HCT116 (cell line): ENCODE results near the gene DYDC2. TPM values are rescaled to one million over a fixed set of nuclear protein-coding genes. Genes with fewer than 3 reads are reported as not detected.

Experiments used
- ATAC-seq: fragments of 200-7000 bp; cut with Tn5 transposase; 2 replicates; pipeline ENCODE4 v1.9.1; 2020; ENCODE audit warnings: mild to moderate bottlenecking, moderate library complexity
- BruUV-seq: library from RNA; stranded (reverse); fragments of 400-500 nt; replicated peaks from 2 replicates; lab custom pipeline; 2021; lab: Mats Ljungman, UMichigan
- CTCF ChIA-PET: fragments of 300-600 bp; sonication (Branson Sonifier 250); formaldehyde crosslinking; loops from one replicate; lab custom pipeline; 2021; ENCODE audit warnings: antibody characterized with exemption; lab: Charles Lee
- POLR2A ChIA-PET: fragments of 300-600, 350-600 bp; sonication (Branson Sonifier 250); formaldehyde crosslinking; loops from one replicate; lab custom pipeline; 2021; ENCODE audit warnings: antibody characterized with exemption; lab: Charles Lee
- RAD21 ChIA-PET, 2 experiments: fragments of 300-600 bp; sonication (Branson Sonifier 250); formaldehyde crosslinking; loops; one replicate each; lab custom pipeline; 2023; ENCODE audit warnings: low total read pairs in 2 of 2; ENCODE audit not compliant: uncharacterized antibody in 2 of 2, unreplicated experiment in 2 of 2, low non-redundant PET in 1 of 2; lab: Charles Lee
- DNase-seq: peaks from one replicate; pipeline ENCODE4 v3.0.0-alpha.2; 2010; ENCODE audit warnings: low read depth, low spot score
- H2AFZ ChIP-seq: fragments of 200-600 bp; shearing (Covaris generic), sonication (generic); 2 replicates; pipeline ENCODE4 v1.6.1; 2017; ENCODE audit warnings: low read depth, mixed run types, mixed read lengths, antibody characterized with exemption, low read length; ENCODE audit not compliant: poor library complexity, severe bottlenecking
- H3K27ac ChIP-seq: 2 replicates; pipeline ENCODE4 v1.5.1; 2012; ENCODE audit warnings: low read depth, low read length
- H3K27me3 ChIP-seq: fragments of 200-600 bp; sonication (generic); 2 replicates; pipeline ENCODE4 v1.6.1; 2016; ENCODE audit warnings: mixed run types, low read length, mixed read lengths; ENCODE audit not compliant: insufficient read depth
- H3K36me3 ChIP-seq, 2 experiments: fragments of 200-500 bp in 1 of 2; fragments of 200-600 bp in 1 of 2; sonication (Bioruptor generic) in 1 of 2; sonication (generic) in 1 of 2; 2 replicates each; pipeline versions ENCODE4 v1.5.1 to v1.6.1; 2014 to 2016; ENCODE audit warnings: low read length in 2 of 2, inconsistent platforms in 1 of 2, mixed read lengths in 1 of 2, mixed run types in 1 of 2; ENCODE audit not compliant: insufficient read depth in 2 of 2, control insufficient read depth in 1 of 2
- H3K4me1 ChIP-seq, 2 experiments: fragments of 200-600 bp in 1 of 2; sonication (generic) in 1 of 2; 2 replicates each; pipeline versions ENCODE4 v1.5.1 to v1.6.1; 2012 to 2017; ENCODE audit warnings: low read length in 2 of 2, inconsistent platforms in 1 of 2, mild to moderate bottlenecking in 1 of 2, mixed read lengths in 1 of 2, mixed run types in 1 of 2, moderate library complexity in 1 of 2; ENCODE audit not compliant: insufficient read depth in 2 of 2, control insufficient read depth in 1 of 2
- H3K4me2 ChIP-seq: fragments of 200-600 bp; sonication (generic); 2 replicates; pipeline ENCODE4 v1.6.1; 2017; ENCODE audit warnings: mixed run types, low read length, mixed read lengths
- H3K4me3 ChIP-seq, 2 experiments: fragments of 200-600 bp in 1 of 2; sonication (generic) in 1 of 2; replicated peaks in 1 of 2; 2 replicates each; pipeline ENCODE4 v1.5.1; 2011 to 2016; ENCODE audit warnings: low read length in 2 of 2, control low read depth in 1 of 2, low read depth in 1 of 2, mild to moderate bottlenecking in 1 of 2, mixed read lengths in 1 of 2, mixed run types in 1 of 2
- H3K79me2 ChIP-seq: fragments of 200-600 bp; sonication (generic); 2 replicates; pipeline ENCODE4 v1.6.1; 2017; ENCODE audit warnings: mild to moderate bottlenecking, mixed run types, low read length, moderate library complexity, mixed read lengths; ENCODE audit not compliant: insufficient read depth
- H3K9ac ChIP-seq: fragments of 200-600 bp; sonication (generic); 2 replicates; pipeline ENCODE4 v1.6.1; 2016; ENCODE audit warnings: low read length, mixed read lengths
- H3K9me2 ChIP-seq: fragments of 200-600 bp; sonication (generic), shearing (Covaris generic); 2 replicates; pipeline ENCODE4 v1.6.1; 2017; ENCODE audit warnings: mixed run types, mild to moderate bottlenecking, moderate library complexity; ENCODE audit not compliant: insufficient read depth
- H3K9me3 ChIP-seq, 2 experiments: fragments of 200-500 bp in 1 of 2; fragments of 200-600 bp in 1 of 2; sonication (Bioruptor generic) in 1 of 2; sonication (generic) in 1 of 2; 2 replicates each; pipeline ENCODE4 v1.6.1; 2014 to 2017; ENCODE audit warnings: low read length in 2 of 2, mixed read lengths in 2 of 2, inconsistent platforms in 1 of 2, low read depth in 1 of 2, mild to moderate bottlenecking in 1 of 2, mixed run types in 1 of 2, moderate library complexity in 1 of 2; ENCODE audit not compliant: control insufficient read depth in 1 of 2, insufficient read depth in 1 of 2
- H4K20me1 ChIP-seq: fragments of 200-600 bp; sonication (generic), shearing (Covaris generic); 2 replicates; pipeline ENCODE4 v1.6.1; 2017; ENCODE audit warnings: mixed run types, mild to moderate bottlenecking, moderate library complexity; ENCODE audit not compliant: insufficient read depth
- ATF3 ChIP-seq: IDR thresholded peaks from 2 replicates; pipeline ENCODE4 v1.6.1; 2012
- CTCF ChIP-seq, 3 experiments: fragments of 200-600 bp in 1 of 3; sonication (generic) in 1 of 3; IDR thresholded peaks in 2 of 3; conservative IDR thresholded peaks in 1 of 3; 2 replicates each; pipeline ENCODE4 v1.5.1; 2012 to 2017; ENCODE audit warnings: low read depth in 2 of 3, low read length in 2 of 3, antibody characterized with exemption in 1 of 3, borderline replicate concordance in 1 of 3, control low read depth in 1 of 3, mild to moderate bottlenecking in 1 of 3, mixed read lengths in 1 of 3, mixed run types in 1 of 3, moderate library complexity in 1 of 3; ENCODE audit not compliant: insufficient read depth in 1 of 3
- EGR1 ChIP-seq: IDR thresholded peaks from 2 replicates; pipeline ENCODE4 v1.6.1; 2012; ENCODE audit warnings: low read depth
- ELF1 ChIP-seq: IDR thresholded peaks from 2 replicates; pipeline ENCODE4 v1.6.1; 2012; ENCODE audit warnings: low read depth, borderline replicate concordance
- EZH2phosphoT487 ChIP-seq: fragments of 200-600 bp; IDR thresholded peaks from 2 replicates; pipeline ENCODE4 v1.6.1; 2018; ENCODE audit warnings: antibody characterized with exemption, borderline replicate concordance
- FOSL1 ChIP-seq: IDR thresholded peaks from 2 replicates; pipeline ENCODE4 v1.6.1; 2012; ENCODE audit warnings: low read depth
- POLR2A ChIP-seq: IDR thresholded peaks from 2 replicates; pipeline ENCODE4 v1.7.0; 2011; ENCODE audit warnings: borderline replicate concordance; ENCODE audit not compliant: insufficient read depth, insufficient read length; ENCODE audit errors: extremely low read depth
- RAD21 ChIP-seq: IDR thresholded peaks from 2 replicates; pipeline ENCODE4 v1.6.1; 2012; ENCODE audit warnings: low read depth, mild to moderate bottlenecking
- REST ChIP-seq: IDR thresholded peaks from 2 replicates; pipeline ENCODE4 v1.6.1; 2012; ENCODE audit warnings: low read depth
- SIN3A ChIP-seq: IDR thresholded peaks from 2 replicates; pipeline ENCODE4 v1.6.1; 2012; ENCODE audit warnings: low read depth
- SP1 ChIP-seq: IDR thresholded peaks from 2 replicates; pipeline ENCODE4 v1.6.1; 2012; ENCODE audit warnings: low read depth
- SRF ChIP-seq: IDR thresholded peaks from 2 replicates; pipeline ENCODE4 v1.6.1; 2012; ENCODE audit warnings: low read depth
- TCF7L2 ChIP-seq: IDR thresholded peaks from 2 replicates; pipeline ENCODE4 v1.7.0; 2011; ENCODE audit warnings: borderline replicate concordance, inconsistent platforms; ENCODE audit not compliant: insufficient read depth, insufficient read length; ENCODE audit errors: extremely low read depth
- YY1 ChIP-seq: IDR thresholded peaks from 2 replicates; pipeline ENCODE4 v1.6.1; 2011; ENCODE audit warnings: low read length, low read depth, moderate library complexity, mild to moderate bottlenecking; ENCODE audit not compliant: insufficient replicate concordance; ENCODE audit errors: extremely low read depth
- ZNF274 ChIP-seq: fragments of 200-500 bp; sonication (Bioruptor generic); IDR thresholded peaks from 2 replicates; pipeline ENCODE4 v1.6.1; 2014; ENCODE audit warnings: mild to moderate bottlenecking, low read depth, low read length, inconsistent platforms
- intact Hi-C: fragments of 100-400 bp; cut with micrococcal nuclease; formaldehyde crosslinking; loops from 2 replicates; pipeline ENCODE4 v1.10.0; 2022
- total RNA-seq: library from RNA; stranded (reverse); gene quantifications from one replicate; pipeline ENCODE4 v1.2.1, GENCODE V29; 2021; ENCODE audit not compliant: unreplicated experiment

Gene DYDC2
- total RNA-seq, 1 experiment from 2014 or later, result not detected

GRCh38 chr10:80320377-80320776, 36.2 kb upstream of the DYDC2 start:
- intact Hi-C loops, result no loop called here
- Histone ChIP-seq H3K4me3 (no peak overlapping the region), H4K20me1 (no peaks in the 10 kb centered on the region), H3K79me2 (no peaks in the 10 kb centered on the region), H2AFZ (no peak overlapping the region), H3K9me3 (no peaks in the 10 kb centered on the region), H3K4me2 (no peak overlapping the region), H3K9me2 (peaks cover 3% of the 10 kb centered on the region; the same call in 1 of the 2 replicates), H3K36me3 (no peaks in the 10 kb centered on the region), H3K4me1 (peaks cover 0 to 10% of the 10 kb centered on the region in 2 experiments; a peak in 3 of 4 replicates), H3K27ac (no peak overlapping the region), H3K27me3 (no peaks in the 10 kb centered on the region), H3K9ac (no peak overlapping the region)
- no peak for DNase-seq
- TF ChIP-seq EGR1 (no peak), ATF3 (no peak), YY1 (no peak)
- ChIA-PET POLR2A (no interaction called here), RAD21 (no interaction called here), CTCF (no interaction called here)
- no peak for ATAC-seq
- no TSS peak for BruUV-seq

- ATAC-seq, result no peak
- no TSS peak for BruUV-seq
- H3K9ac ChIP-seq, result no peak overlapping the region
- TF ChIP-seq TCF7L2 (no peak), FOSL1 (no peak), EGR1 (no peak), ELF1 (no peak), SIN3A (no peak), ATF3 (no peak), SRF (no peak), CTCF (IDR thresholded peaks at IDR 0.05 in 2 of 3, conservative IDR thresholded peaks at IDR 0.05 in 1 of 3; ENCODE audit: borderline replicate concordance in 1 of 3, insufficient read depth in 1 of 3, low read depth in 2 of 3, low read length in 2 of 3) (no peak), SP1 (no peak), POLR2A (no peak), REST (no peak), ZNF274 (no peak), EZH2phosphoT487 (no peak), RAD21 (no peak)
These were observed 35.4 kb upstream of the DYDC2 start for GRCh38 chr10:80321183-80321582.

More at GRCh38 chr10:80321183-80321582, 35.4 kb upstream of the DYDC2 start:
- ChIA-PET RAD21 (no interaction called here), CTCF (no interaction called here), POLR2A (no interaction called here)
- Histone ChIP-seq H3K9me3 (no peaks in the 10 kb centered on the region), H3K9me2 (peaks cover 3% of the 10 kb centered on the region; the same call in 1 of the 2 replicates), H3K27me3 (no peaks in the 10 kb centered on the region), H3K4me3 (no peak overlapping the region), H3K36me3 (no peaks in the 10 kb centered on the region), H4K20me1 (no peaks in the 10 kb centered on the region), H3K27ac (no peak overlapping the region), H3K4me1 (peaks cover 0 to 10% of the 10 kb centered on the region in 2 experiments; a peak in 3 of 4 replicates), H2AFZ (no peak overlapping the region), H3K4me2 (no peak overlapping the region), H3K79me2 (no peaks in the 10 kb centered on the region)
- DNase-seq, result no peak
- intact Hi-C loops, result no loop called here
